H9 (cell line): ENCODE data around the gene NFATC1. TPM values are rescaled to one million over a fixed set of nuclear protein-coding genes. Genes with fewer than 3 reads are reported as not detected.

Experiments used
- DNase-seq: peaks from one replicate; pipeline ENCODE4 v3.0.0-alpha.2; 2017
- H2AFZ ChIP-seq: one replicate; pipeline ENCODE4 v1.6.1; 2013; ENCODE audit warnings: mild to moderate bottlenecking, low read length, control low read depth, moderate library complexity
- H2AK5ac ChIP-seq: 2 replicates; pipeline ENCODE4 v1.6.1; 2013; ENCODE audit warnings: low read length, control low read depth, mixed read lengths; ENCODE audit not compliant: insufficient read length
- H2BK120ac ChIP-seq: one replicate; pipeline ENCODE4 v1.6.1; 2013; ENCODE audit warnings: low read depth, mild to moderate bottlenecking, low read length, control low read depth, inconsistent platforms; ENCODE audit not compliant: poor library complexity, severe bottlenecking
- H2BK12ac ChIP-seq: 2 replicates; pipeline ENCODE4 v1.6.1; 2013; ENCODE audit warnings: low read length, control low read depth, mixed read lengths, low read depth; ENCODE audit not compliant: insufficient read length
- H2BK15ac ChIP-seq: 2 replicates; pipeline ENCODE4 v1.6.1; 2013; ENCODE audit warnings: low read depth, low read length, control low read depth
- H2BK20ac ChIP-seq: one replicate; pipeline ENCODE4 v1.6.1; 2013; ENCODE audit warnings: low read depth, mild to moderate bottlenecking, low read length, control low read depth, inconsistent platforms; ENCODE audit not compliant: poor library complexity, severe bottlenecking
- H2BK5ac ChIP-seq: 2 replicates; pipeline ENCODE4 v1.6.1; 2013; ENCODE audit warnings: low read length, control low read depth, mixed read lengths; ENCODE audit not compliant: insufficient read length
- H3K14ac ChIP-seq: 2 replicates; pipeline ENCODE4 v1.6.1; 2013; ENCODE audit warnings: low read length, control low read depth; ENCODE audit not compliant: insufficient read depth
- H3K18ac ChIP-seq: 2 replicates; pipeline ENCODE4 v1.6.1; 2013; ENCODE audit warnings: low read depth, mild to moderate bottlenecking, mixed read lengths, low read length, control low read depth; ENCODE audit not compliant: insufficient read length
- H3K23ac ChIP-seq: 2 replicates; pipeline ENCODE4 v1.6.1; 2013; ENCODE audit warnings: low read length, control low read depth, mixed read lengths, low read depth; ENCODE audit not compliant: insufficient read length
- H3K23me2 ChIP-seq: 2 replicates; pipeline ENCODE4 v1.6.1; 2013; ENCODE audit warnings: low read depth, mild to moderate bottlenecking, mixed read lengths, low read length, control low read depth; ENCODE audit not compliant: insufficient read length, poor library complexity, severe bottlenecking
- H3K27ac ChIP-seq: 2 replicates; pipeline ENCODE4 v1.5.1; 2013; ENCODE audit warnings: low read length, control low read depth, mixed read lengths, low read depth; ENCODE audit not compliant: insufficient read length
- H3K27me3 ChIP-seq: 2 replicates; pipeline ENCODE4 v1.6.1; 2013; ENCODE audit warnings: low read length, control low read depth, inconsistent platforms; ENCODE audit not compliant: insufficient read depth
- H3K4ac ChIP-seq: 2 replicates; pipeline ENCODE4 v1.6.1; 2013; ENCODE audit warnings: low read depth, mild to moderate bottlenecking, control low read depth, inconsistent platforms, low read length, moderate library complexity
- H3K4me1 ChIP-seq: 2 replicates; pipeline ENCODE4 v1.6.1; 2013; ENCODE audit warnings: low read length, control low read depth, inconsistent platforms; ENCODE audit not compliant: insufficient read depth
- H3K4me2 ChIP-seq: 2 replicates; pipeline ENCODE4 v1.6.1; 2013; ENCODE audit warnings: low read length, control low read depth, mixed read lengths; ENCODE audit not compliant: insufficient read length, insufficient read depth
- H3K56ac ChIP-seq: 2 replicates; pipeline ENCODE4 v1.6.1; 2013; ENCODE audit warnings: low read depth, mild to moderate bottlenecking, mixed read lengths, low read length, control low read depth; ENCODE audit not compliant: insufficient read length
- H3K79me1 ChIP-seq: 2 replicates; pipeline ENCODE4 v1.6.1; 2013; ENCODE audit warnings: low read depth, mild to moderate bottlenecking, moderate library complexity, low read length, control low read depth, inconsistent platforms; ENCODE audit not compliant: insufficient read depth, poor library complexity, severe bottlenecking
- H3K79me2 ChIP-seq: 2 replicates; pipeline ENCODE4 v1.6.1; 2013; ENCODE audit warnings: low read length, control low read depth, inconsistent platforms; ENCODE audit not compliant: insufficient read depth
- H3K9ac ChIP-seq: 2 replicates; pipeline ENCODE4 v1.6.1; 2013; ENCODE audit warnings: low read length, control low read depth, mixed read lengths; ENCODE audit not compliant: insufficient read length; ENCODE audit errors: extremely low read depth
- H3K9me3 ChIP-seq: one replicate; pipeline ENCODE4 v1.6.1; 2013; ENCODE audit warnings: low read depth, low read length, inconsistent platforms; ENCODE audit not compliant: control insufficient read depth
- H3T11ph ChIP-seq: one replicate; pipeline ENCODE4 v1.6.1; 2013; ENCODE audit warnings: mild to moderate bottlenecking, low read length, control low read depth, inconsistent platforms
- H4K20me1 ChIP-seq: one replicate; pipeline ENCODE4 v1.6.1; 2013; ENCODE audit not compliant: control insufficient read depth, insufficient read length, insufficient read depth
- H4K5ac ChIP-seq: 2 replicates; pipeline ENCODE4 v1.6.1; 2013; ENCODE audit warnings: low read depth, mild to moderate bottlenecking, mixed read lengths, low read length, control low read depth; ENCODE audit not compliant: insufficient read length
- H4K8ac ChIP-seq: replicated peaks from 2 replicates; pipeline ENCODE4 v1.6.1; 2013; ENCODE audit warnings: low read length, control low read depth, mixed read lengths, low read depth; ENCODE audit not compliant: insufficient read length
- H4K91ac ChIP-seq: 2 replicates; pipeline ENCODE4 v1.6.1; 2013; ENCODE audit warnings: low read depth, mild to moderate bottlenecking, moderate library complexity, mixed read lengths, low read length, control low read depth; ENCODE audit not compliant: insufficient read length
- H3K27ac Mint-ChIP-seq, 3 experiments: 2 replicates in 2 of 3; 3 replicates in 1 of 3; pipeline ENCODE4 v1.8.0; 2020 to 2021; ENCODE audit warnings: mixed read lengths in 3 of 3, mild to moderate bottlenecking in 1 of 3, moderate library complexity in 1 of 3
- H3K27me3 Mint-ChIP-seq: 2 replicates; pipeline ENCODE4 v1.8.0; 2021; ENCODE audit warnings: low read depth, mild to moderate bottlenecking, moderate library complexity, mixed read lengths
- H3K36me3 Mint-ChIP-seq, 3 experiments: 2 replicates in 2 of 3; 3 replicates in 1 of 3; pipeline ENCODE4 v1.8.0; 2020 to 2021; ENCODE audit warnings: low read depth in 3 of 3, mixed read lengths in 3 of 3; ENCODE audit not compliant: insufficient read depth in 1 of 3
- H3K4me1 Mint-ChIP-seq, 2 experiments: 2 replicates each; pipeline ENCODE4 v1.8.0; 2020; ENCODE audit warnings: mixed read lengths in 2 of 2
- H3K4me3 Mint-ChIP-seq, 2 experiments: 2 replicates in 1 of 2; 3 replicates in 1 of 2; pipeline ENCODE4 v1.8.0; 2020 to 2021; ENCODE audit warnings: mild to moderate bottlenecking in 2 of 2, mixed read lengths in 2 of 2, moderate library complexity in 1 of 2
- H3K9me3 Mint-ChIP-seq, 2 experiments: 2 replicates in 1 of 2; 3 replicates in 1 of 2; pipeline ENCODE4 v1.8.0; 2020; ENCODE audit warnings: mild to moderate bottlenecking in 2 of 2, mixed read lengths in 2 of 2, moderate library complexity in 1 of 2
- WGBS: extraction: QIAGEN DNeasy Blood & Tissue Kit; methylation state at CpG from one replicate; pipeline ENCODE4 v1.1.7; 2013; ENCODE audit warnings: missing lambda C conversion rate, low lambda C conversion rate, mixed read lengths; ENCODE audit not compliant: insufficient read length; ENCODE audit errors: extremely low coverage; 5-methylcytosine and 5-hydroxymethylcytosine counted together
- total RNA-seq: library from RNA; stranded (reverse); gene quantifications from 2 replicates; pipeline ENCODE4 v1.2.1, GENCODE V29; 2021
- TF ChIP-seq, protein P1 (sequence below): fragments of 200-600 bp; sonication (generic); conservative IDR thresholded peaks from 3 replicates; pipeline ENCODE4 v1.8.0; 2021; ENCODE audit warnings: antibody characterized with exemption, mild to moderate bottlenecking

Gene NFATC1
- total RNA-seq, 1 experiment from 2014 or later: 5.5 TPM

GRCh38 chr18:79527656-79528315 is 132.1 kb downstream of the NFATC1 start:
- Histone ChIP-seq H2BK5ac (no peak overlapping the region), H3K9me3 (no peaks in the 10 kb centered on the region), H3K23me2 (no peaks in the 10 kb centered on the region), H2BK120ac (no peak overlapping the region), H2BK12ac (no peak overlapping the region), H2AFZ (no peak overlapping the region), H3K27ac (no peak overlapping the region), H3K18ac (no peak overlapping the region), H2BK15ac (no peak overlapping the region), H3K4ac (no peak overlapping the region), H4K8ac (no peak overlapping the region), H4K20me1 (no peaks in the 10 kb centered on the region), H3K23ac (no peak overlapping the region), H3K4me1 (no peaks in the 10 kb centered on the region), H3K27me3 (no peaks in the 10 kb centered on the region), H3T11ph (no peak overlapping the region), H3K79me1 (no peaks in the 10 kb centered on the region), H2BK20ac (no peak overlapping the region), H2AK5ac (no peak overlapping the region), H4K91ac (no peak overlapping the region), H3K79me2 (no peaks in the 10 kb centered on the region), H4K5ac (no peak overlapping the region), H3K9ac (no peak overlapping the region), H3K56ac (no peak overlapping the region), H3K4me2 (no peak overlapping the region), H3K14ac (no peak overlapping the region)
- H3K36me3 Mint-ChIP-seq: no peaks in the 10 kb centered on the region
- H3K4me1 Mint-ChIP-seq: peaks cover 7 to 15% of the 10 kb centered on the region in 2 experiments
- no peaks in the 10 kb centered on the region for H3K9me3 Mint-ChIP-seq
- peaks cover 30% of the 10 kb centered on the region for H3K27me3 Mint-ChIP-seq
- no peak overlapping the region for H3K4me3 Mint-ChIP-seq
- no CpG with 5 or more reads among the region's 16 CpGs for WGBS
- DNase-seq: no peak
- TF ChIP-seq, protein P1, sequence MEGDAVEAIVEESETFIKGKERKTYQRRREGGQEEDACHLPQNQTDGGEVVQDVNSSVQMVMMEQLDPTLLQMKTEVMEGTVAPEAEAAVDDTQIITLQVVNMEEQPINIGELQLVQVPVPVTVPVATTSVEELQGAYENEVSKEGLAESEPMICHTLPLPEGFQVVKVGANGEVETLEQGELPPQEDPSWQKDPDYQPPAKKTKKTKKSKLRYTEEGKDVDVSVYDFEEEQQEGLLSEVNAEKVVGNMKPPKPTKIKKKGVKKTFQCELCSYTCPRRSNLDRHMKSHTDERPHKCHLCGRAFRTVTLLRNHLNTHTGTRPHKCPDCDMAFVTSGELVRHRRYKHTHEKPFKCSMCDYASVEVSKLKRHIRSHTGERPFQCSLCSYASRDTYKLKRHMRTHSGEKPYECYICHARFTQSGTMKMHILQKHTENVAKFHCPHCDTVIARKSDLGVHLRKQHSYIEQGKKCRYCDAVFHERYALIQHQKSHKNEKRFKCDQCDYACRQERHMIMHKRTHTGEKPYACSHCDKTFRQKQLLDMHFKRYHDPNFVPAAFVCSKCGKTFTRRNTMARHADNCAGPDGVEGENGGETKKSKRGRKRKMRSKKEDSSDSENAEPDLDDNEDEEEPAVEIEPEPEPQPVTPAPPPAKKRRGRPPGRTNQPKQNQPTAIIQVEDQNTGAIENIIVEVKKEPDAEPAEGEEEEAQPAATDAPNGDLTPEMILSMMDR: no peak
- H3K27ac Mint-ChIP-seq: no peak overlapping the region
